ENCODE results near the gene NRN1L. TPM values are rescaled to one million over a fixed set of nuclear protein-coding genes. Genes with fewer than 3 reads are reported as not detected.
"Not testable (repeated sequence)": the region's sequence is repeated elsewhere in the genome, so short reads cannot be mapped to it uniquely, and the experiment has no call there.

NRN1L gene
- total RNA-seq (2022) (0.81 TPM in 1 of 2 replicates, not detected in the other), Bru-seq, nascent RNA (percentile 36 among the genes with signal in this experiment), BruChase-seq, experiment 1, labeled RNA remaining after a 6-hour chase (not detected), BruChase-seq, experiment 2, labeled RNA remaining after a 2-hour chase (percentile 35 among the genes with signal in this experiment)
- long read RNA-seq = 0 reads

DNA sequence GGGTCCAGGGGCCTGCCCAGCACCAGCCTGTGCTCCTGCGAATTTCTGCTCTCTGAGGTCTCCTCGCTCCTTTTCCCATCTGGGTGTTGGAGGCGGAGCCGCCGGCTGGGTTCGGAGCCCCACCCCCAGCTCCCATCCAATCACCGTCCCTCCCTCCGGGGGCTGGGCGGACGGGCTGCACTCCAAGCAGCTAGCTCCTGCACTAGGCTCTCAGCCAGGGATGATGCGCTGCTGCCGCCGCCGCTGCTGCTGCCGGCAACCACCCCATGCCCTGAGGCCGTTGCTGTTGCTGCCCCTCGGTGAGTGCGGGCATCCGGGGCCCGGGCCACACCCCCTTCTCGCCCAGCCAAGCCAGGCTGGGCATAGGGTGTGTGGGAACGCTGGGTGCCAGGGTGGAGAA lies at the start of gene NRN1L:
TSS of gene NRN1L (plus strand) at position 202 of the 400 bp plus-strand sequence. CDS start at position 221, 19 bp downstream.
- Mint-ChIP-seq H3K27ac (ENCODE audit: low read depth, unreplicated experiment) (peak within 1 kb of the TSS; percentile 72), H3K4me3 (ENCODE audit: unreplicated experiment) (no peak within 1 kb of the TSS), H3K4me1 (ENCODE audit: insufficient read depth, unreplicated experiment) (peaks cover 17% of the 10 kb centered on the region), H3K36me3 (ENCODE audit: insufficient read depth, unreplicated experiment) (peaks cover 38% of the 10 kb centered on the region), H3K9me3 (ENCODE audit: unreplicated experiment) (no peaks in the 10 kb centered on the region), H3K27me3 (ENCODE audit: insufficient read depth, unreplicated experiment) (no peaks in the 10 kb centered on the region)
- peak; percentile 91 for DNase-seq (ENCODE audit: unreplicated experiment)
- TF ChIP-seq, protein P1, sequence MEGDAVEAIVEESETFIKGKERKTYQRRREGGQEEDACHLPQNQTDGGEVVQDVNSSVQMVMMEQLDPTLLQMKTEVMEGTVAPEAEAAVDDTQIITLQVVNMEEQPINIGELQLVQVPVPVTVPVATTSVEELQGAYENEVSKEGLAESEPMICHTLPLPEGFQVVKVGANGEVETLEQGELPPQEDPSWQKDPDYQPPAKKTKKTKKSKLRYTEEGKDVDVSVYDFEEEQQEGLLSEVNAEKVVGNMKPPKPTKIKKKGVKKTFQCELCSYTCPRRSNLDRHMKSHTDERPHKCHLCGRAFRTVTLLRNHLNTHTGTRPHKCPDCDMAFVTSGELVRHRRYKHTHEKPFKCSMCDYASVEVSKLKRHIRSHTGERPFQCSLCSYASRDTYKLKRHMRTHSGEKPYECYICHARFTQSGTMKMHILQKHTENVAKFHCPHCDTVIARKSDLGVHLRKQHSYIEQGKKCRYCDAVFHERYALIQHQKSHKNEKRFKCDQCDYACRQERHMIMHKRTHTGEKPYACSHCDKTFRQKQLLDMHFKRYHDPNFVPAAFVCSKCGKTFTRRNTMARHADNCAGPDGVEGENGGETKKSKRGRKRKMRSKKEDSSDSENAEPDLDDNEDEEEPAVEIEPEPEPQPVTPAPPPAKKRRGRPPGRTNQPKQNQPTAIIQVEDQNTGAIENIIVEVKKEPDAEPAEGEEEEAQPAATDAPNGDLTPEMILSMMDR (IDR thresholded peaks at IDR 0.05; ENCODE audit: unreplicated experiment) = no peak
- POLR2A ChIA-PET = interaction anchor here (0.7 to 3.5 kb wide), 8 partner anchors 8 to 1446 kb away, joined by 3 to 18 read pairs (median 6); partner anchors contain the start of genes EDC4, PDF, PSKH1 and PSMB10
- BruUV-seq (replicated peaks) = no TSS peak
- intact Hi-C loops (cut with micrococcal nuclease) = loop anchor here (1.0 kb wide), 1 partner anchor 156 kb away; no protein-coding TSS in a partner anchor
- CTCF ChIA-PET = interaction anchor here (0.7 to 6.4 kb wide), 25 partner anchors 8 to 600 kb away, joined by 3 to 67 read pairs (median 9); partner anchors contain the start of genes EDC4, NUTF2 and PSKH1

DNA sequence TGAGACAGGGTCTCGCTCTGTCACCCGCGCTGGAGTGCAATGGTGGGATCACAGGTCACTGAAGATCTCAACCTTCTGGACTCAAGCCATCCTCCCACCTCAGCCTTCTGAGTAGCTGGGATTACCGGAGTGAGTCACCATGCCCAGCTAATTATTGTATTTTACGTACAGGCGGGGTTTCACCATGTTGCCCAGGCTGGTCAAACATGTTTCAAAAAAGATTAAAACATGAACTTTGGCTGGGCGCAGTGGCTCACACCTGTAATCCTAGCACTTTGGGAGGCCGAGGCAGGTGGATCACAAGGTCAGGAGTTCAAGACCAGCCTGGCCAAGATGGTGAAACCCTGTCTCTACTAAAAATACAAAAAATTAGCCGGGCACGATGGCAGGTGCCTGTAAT lies 47.5 kb upstream of the NRN1L start:
- BruUV-seq (replicated peaks); H3K27me3 Mint-ChIP-seq (ENCODE audit: insufficient read depth, unreplicated experiment); intact Hi-C loops (cut with micrococcal nuclease); H3K4me1 Mint-ChIP-seq (ENCODE audit: insufficient read depth, unreplicated experiment); H3K4me3 Mint-ChIP-seq (ENCODE audit: unreplicated experiment); DNase-seq (ENCODE audit: unreplicated experiment); H3K27ac Mint-ChIP-seq (ENCODE audit: low read depth, unreplicated experiment); H3K9me3 Mint-ChIP-seq (ENCODE audit: unreplicated experiment); POLR2A ChIA-PET; H3K36me3 Mint-ChIP-seq (ENCODE audit: insufficient read depth, unreplicated experiment): not testable (repeated sequence)
- CTCF ChIA-PET = interaction anchor here (0.6 to 1.2 kb wide), 2 partner anchors 16 to 92 kb away, joined by 3 to 4 read pairs; no protein-coding TSS in a partner anchor

DNA sequence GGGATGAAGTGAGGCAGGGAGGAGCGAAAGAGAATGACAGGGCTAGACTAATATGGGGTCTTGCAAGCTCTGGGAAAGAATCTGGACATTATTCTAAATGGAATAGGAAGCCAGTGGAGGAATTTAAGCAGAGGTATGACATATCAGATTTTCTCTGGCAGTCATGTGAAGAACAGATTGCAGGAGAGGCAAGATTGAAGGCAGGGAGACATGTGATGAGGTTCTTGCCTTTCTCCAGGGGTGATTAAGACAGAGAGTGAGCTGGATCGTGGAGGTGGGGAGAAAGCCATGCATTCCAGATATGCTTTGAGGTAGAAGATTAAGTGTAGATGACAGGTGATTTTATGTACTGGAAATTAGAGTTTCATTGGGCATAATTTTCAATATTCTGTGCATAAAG lies 46.9 kb upstream of the NRN1L start:
- Mint-ChIP-seq H3K9me3 (ENCODE audit: unreplicated experiment) (no peaks in the 10 kb centered on the region), H3K27ac (ENCODE audit: low read depth, unreplicated experiment) (no peak overlapping the region), H3K4me3 (ENCODE audit: unreplicated experiment) (no peak overlapping the region), H3K4me1 (ENCODE audit: insufficient read depth, unreplicated experiment) (peaks cover 4% of the 10 kb centered on the region), H3K36me3 (ENCODE audit: insufficient read depth, unreplicated experiment) (peaks cover 3% of the 10 kb centered on the region), H3K27me3 (ENCODE audit: insufficient read depth, unreplicated experiment) (no peaks in the 10 kb centered on the region)
- DNase-seq (ENCODE audit: unreplicated experiment) = no peak
- intact Hi-C loops (cut with micrococcal nuclease) = no loop called here
- no TSS peak for BruUV-seq (replicated peaks)
- POLR2A ChIA-PET = no interaction called here
- TF ChIP-seq, protein P1 (IDR thresholded peaks at IDR 0.05; ENCODE audit: unreplicated experiment) = no peak
- CTCF ChIA-PET = interaction anchor here (1.2 kb wide), 1 partner anchor 91 kb away, joined by 4 read pairs; no protein-coding TSS in a partner anchor

DNA sequence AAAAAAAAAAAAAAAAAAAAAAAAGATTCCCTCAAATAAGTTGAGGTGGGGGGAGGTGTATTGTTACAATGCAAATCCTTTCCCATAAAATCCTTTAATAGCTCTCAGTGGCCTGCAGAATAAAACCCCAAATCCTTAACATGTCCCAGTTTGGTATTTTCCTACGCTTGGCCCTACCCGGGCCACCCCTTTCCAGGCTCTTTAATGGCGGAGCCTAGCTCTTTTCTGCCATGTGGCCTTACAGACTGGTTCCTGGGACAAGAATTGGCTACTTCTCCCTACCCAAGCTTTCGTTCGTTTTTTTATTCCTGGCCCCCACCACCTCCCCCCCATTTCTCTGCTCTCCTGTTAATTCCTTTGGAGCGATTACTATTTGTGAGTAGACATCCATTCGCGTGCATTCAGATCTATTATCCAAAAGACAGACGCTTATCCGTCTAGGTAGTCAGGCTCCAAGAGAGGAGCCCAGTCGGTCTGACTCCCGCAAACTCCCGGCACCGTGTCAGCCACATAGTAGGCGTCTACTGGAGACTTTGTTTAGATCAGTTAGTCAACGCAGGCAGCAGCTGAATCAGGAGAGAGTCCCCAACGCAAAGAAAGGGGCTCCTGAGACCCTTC lies 43.4 kb upstream of the NRN1L start:
- peaks cover 16% of the 10 kb centered on the region for H3K4me1 Mint-ChIP-seq (ENCODE audit: insufficient read depth, unreplicated experiment)
- peak overlapping the region; percentile 84 for H3K4me3 Mint-ChIP-seq (ENCODE audit: unreplicated experiment)
- CTCF ChIA-PET = interaction anchor here (0.6 to 1.7 kb wide), 17 partner anchors 9 to 279 kb away, joined by 3 to 8 read pairs (median 4); partner anchors contain the start of gene CTCF
- H3K27ac Mint-ChIP-seq (ENCODE audit: low read depth, unreplicated experiment) = peak overlapping the region; percentile 86
- H3K9me3 Mint-ChIP-seq (ENCODE audit: unreplicated experiment) = no peaks in the 10 kb centered on the region
- POLR2A ChIA-PET = interaction anchor here (0.6 to 2.1 kb wide), 4 partner anchors 19 to 94 kb away, joined by 3 to 6 read pairs (median 4); partner anchors contain the start of gene PSKH1
- no peak for DNase-seq (ENCODE audit: unreplicated experiment)
- peaks cover 6% of the 10 kb centered on the region for H3K36me3 Mint-ChIP-seq (ENCODE audit: insufficient read depth, unreplicated experiment)
- no peaks in the 10 kb centered on the region for H3K27me3 Mint-ChIP-seq (ENCODE audit: insufficient read depth, unreplicated experiment)
- intact Hi-C loops (cut with micrococcal nuclease) = loop anchor here (5.0 to 10.0 kb wide), 3 partner anchors 76 to 317 kb away; partner anchors contain the start of gene RIPOR1
- no TSS peak for BruUV-seq (replicated peaks)
- TF ChIP-seq, protein P1 (IDR thresholded peaks at IDR 0.05; ENCODE audit: unreplicated experiment) = no peak
